Upper lobe of left lung (tissue), 4 donors: Measurements from ENCODE around the gene CD34.

ENCODE experiments used
- EP300 ChIP-seq, 4 donors: sonication (generic); formaldehyde crosslinking; IDR thresholded peaks; one replicate each; pipeline ENCODE4 v1.5.1; 2017; ENCODE audit warnings: antibody characterized with exemption in 4 of 4, control low read depth in 2 of 4
- POLR2A ChIP-seq, 4 donors: fragments of 450-650 bp; IDR thresholded peaks; one replicate each; pipeline ENCODE4 v1.5.1; 2016 to 2017; ENCODE audit warnings: antibody characterized with exemption in 4 of 4, mild to moderate bottlenecking in 2 of 4
- TF ChIP-seq, protein P1 (sequence below), 6 experiments: fragments of 450-650 bp in 4 of 6; fragments of 200-600 bp in 2 of 6; sonication (generic) in 2 of 6; IDR thresholded peaks; one replicate each; pipeline ENCODE4 v1.5.1; 2016 to 2019; ENCODE audit warnings: antibody characterized with exemption in 6 of 6

DNA sequence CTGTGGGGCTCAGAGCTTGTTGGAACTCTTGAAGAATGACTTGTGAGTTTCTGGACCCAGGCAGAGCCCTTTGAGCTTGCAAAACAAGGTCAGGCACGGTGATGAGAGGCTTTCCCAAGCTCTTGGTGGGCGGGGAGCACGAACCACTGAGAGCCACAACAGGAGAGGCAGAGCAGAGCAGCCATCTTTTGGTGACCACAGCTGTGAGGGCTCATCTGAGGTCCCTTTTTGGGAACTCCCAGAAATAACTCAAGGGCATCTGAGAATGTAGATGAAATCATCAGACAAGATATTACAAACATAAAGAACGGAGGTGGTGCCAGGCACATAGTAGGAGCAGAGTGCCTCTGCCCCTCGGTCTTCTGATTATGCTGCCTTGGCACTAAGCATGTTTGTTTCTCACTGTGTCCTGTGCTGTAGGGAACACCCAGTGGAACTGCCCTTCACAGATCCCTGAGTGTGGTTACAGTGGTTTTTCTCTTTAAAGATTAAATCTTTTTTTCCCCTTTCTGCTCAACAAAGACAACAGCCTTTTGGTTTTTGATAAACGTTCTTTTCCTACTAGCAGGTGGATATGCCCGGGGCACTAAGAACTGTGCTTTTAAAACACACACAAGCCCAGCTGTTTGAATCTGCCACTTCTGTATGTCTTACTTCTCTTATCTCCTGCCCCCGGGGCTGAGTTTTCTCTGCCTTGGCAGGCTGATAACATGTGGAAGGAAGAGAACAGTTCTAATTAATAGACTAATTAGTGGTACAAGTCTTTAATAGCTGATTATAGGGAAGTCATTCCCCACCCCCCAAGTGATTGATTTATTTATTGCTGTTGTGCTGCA, 37.7 kb downstream of the CD34 start:
- TF ChIP-seq POLR2A (IDR thresholded peaks at IDR 0.05) (no peak), EP300 (IDR thresholded peaks at IDR 0.05) (no peak)
- TF ChIP-seq, protein P1, sequence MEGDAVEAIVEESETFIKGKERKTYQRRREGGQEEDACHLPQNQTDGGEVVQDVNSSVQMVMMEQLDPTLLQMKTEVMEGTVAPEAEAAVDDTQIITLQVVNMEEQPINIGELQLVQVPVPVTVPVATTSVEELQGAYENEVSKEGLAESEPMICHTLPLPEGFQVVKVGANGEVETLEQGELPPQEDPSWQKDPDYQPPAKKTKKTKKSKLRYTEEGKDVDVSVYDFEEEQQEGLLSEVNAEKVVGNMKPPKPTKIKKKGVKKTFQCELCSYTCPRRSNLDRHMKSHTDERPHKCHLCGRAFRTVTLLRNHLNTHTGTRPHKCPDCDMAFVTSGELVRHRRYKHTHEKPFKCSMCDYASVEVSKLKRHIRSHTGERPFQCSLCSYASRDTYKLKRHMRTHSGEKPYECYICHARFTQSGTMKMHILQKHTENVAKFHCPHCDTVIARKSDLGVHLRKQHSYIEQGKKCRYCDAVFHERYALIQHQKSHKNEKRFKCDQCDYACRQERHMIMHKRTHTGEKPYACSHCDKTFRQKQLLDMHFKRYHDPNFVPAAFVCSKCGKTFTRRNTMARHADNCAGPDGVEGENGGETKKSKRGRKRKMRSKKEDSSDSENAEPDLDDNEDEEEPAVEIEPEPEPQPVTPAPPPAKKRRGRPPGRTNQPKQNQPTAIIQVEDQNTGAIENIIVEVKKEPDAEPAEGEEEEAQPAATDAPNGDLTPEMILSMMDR (IDR thresholded peaks at IDR 0.05): no peak
